HG03575 (cell line): ENCODE data around the gene SRBD1.

ENCODE experiments used
- ATAC-seq: cut with Tn5 transposase; IDR thresholded peaks from one replicate; pipeline ENCODE4 v1.9.1; 2021; ENCODE audit not compliant: unreplicated experiment, insufficient number of reproducible peaks, low FRiP score; ENCODE audit errors: extremely low read depth

SRBD1 gene

DNA sequence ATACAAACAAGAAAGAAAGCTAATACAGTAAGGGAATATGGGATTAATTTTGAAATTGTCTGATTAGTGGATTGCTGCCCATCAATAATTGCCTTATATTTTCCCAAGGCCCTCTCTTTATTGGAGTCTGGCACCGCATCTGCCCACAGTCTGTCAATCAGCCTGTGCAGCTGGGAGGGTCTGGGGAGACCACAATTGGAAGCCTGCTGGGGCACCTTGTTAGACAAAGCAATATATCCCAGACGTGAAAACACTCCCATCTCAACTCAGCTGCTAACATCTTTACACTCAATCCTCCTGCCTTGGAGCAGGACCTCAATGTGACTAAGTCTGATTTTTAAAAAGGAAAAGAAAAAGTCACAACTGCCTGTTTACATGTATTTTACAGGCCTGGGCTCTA is 258.6 kb downstream of the SRBD1 start:
- no peak for ATAC-seq

DNA sequence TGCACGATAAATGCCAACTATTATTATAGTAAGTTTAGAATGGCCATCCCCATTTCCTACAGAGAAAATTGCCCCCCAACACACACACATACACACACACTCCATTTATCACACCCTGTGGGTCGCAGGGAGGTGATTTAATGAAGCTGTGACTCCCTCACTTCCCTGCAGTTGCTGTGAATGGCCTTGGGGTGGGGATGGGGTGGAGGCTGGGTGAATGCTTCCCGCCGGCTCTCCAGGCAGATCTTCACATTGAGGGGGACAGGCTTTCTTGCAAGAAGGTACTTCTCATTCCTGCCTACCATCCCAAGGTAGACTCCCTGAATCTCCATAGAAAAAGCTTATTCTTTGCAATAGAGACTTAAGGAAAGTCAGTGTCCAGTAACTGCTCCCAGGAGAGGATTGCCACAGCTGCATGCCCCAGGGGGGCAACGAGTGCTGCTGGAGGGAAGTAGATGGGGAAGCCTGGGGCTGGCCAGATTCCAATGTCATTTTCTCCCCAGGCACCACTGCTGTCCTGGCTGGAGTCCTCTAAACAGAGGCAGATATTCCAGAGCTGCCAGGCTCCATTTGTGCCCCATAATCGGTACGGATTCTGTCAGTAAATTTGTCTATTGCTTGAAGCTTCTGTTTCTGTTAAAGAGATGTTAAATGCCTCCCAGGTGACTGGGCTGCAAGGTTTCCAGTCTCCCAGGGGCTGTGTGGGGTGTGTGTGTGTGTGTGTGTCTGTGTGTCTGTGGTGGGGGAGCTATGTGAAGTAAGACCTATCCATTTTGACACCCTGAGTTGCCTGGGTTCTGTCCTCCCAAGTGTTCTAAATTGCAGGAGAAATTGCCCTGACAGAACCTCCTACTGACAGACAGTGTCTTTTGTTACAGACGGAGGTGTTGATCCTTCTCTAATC is 265.5 kb downstream of the SRBD1 start:
- ATAC-seq = no peak

DNA sequence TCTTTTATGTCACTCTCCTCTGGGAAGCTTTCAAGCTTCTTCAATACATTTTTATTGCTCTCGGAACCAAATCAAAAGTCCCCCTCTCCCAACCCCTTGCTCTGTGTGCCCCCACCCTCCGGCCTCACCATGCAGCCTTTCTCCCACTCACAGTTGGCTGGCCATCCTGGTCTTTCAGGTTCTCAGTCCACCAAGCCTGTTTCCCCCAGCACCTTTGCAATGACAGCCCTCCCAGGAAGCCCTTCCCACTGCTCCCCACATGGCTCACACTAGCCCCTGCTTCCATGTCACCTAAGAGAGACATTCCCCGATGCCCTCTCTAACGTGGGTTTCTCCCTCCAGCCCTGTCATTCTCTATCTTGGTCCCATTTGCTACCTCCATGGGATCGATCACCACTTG is 266.6 kb downstream of the SRBD1 start:
- ATAC-seq = no peak

DNA sequence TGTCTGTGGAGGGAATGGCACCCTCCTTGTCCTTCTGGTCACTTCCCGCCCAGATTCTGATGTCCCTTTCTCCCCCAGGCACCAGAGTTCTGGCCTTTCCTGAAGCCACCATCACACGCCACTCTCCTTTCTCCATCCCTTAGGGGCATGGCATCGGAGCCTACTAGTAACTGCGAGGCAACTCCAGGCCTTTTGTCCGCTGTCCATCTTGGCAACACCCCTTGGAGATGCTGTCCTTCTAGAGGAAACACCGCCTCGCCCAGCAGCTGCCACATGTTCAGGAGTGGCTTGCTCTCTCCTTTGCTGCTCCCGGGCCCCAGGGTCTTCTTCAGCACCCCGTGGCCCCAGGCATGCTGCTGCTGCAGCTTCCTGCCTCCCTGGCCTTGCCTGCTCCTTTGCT is 267.0 kb downstream of the SRBD1 start:
- ATAC-seq = no peak

DNA sequence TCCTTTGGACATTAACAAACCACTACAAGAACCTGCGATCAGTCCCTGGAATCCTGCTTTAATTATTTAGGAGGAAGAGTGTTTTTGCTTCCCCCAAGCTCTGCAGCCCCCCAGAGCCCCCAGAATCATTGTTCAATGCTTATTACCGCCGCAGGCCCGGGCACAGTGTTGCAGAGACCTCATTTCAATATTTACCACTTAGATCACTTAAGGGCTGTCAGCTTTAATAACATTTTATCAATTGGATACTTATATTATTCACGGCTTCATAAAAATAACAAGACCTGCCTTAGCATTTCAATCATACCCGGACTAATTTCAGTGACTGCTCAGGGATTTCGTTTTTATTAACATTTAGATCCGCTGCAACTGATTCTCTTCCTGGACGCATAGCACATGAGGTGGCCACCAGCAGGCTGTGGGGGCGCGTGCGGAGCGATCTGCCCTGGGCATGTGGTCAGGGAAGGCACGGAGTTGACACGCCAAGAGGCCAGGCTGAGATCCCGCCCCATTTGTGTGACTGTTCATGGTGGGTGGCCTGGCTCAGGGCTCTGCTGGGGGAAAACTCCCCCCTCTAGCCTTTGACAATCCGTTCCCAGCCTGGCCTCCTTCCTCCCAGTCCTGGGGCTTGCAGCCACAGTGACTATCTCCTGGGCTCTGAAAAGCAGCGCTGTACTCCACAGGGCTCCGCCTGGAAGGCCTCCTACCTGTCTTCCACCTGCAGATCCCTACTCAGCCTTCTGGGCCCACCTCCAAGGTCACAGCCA is 267.6 kb downstream of the SRBD1 start:
- no peak for ATAC-seq

DNA sequence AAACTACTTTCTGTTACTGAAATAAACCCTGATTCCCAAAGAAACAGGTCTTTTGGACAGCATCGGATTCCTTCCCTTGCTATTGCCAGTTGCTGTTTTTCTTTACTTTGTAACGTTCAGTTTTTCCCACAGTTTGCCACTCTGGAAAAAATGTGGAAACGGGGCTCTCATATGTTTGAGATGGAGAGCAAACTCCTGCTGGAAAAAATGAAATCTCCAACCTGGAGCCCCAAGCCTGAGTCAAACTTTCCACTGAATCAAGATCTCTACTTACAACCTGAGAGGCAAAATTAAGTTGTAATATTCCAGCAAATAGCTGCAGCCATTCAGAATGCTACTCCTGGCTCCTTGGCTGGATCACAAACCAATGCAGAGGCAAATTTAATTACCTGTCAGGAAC is 270.7 kb downstream of the SRBD1 start:
- ATAC-seq = no peak

DNA sequence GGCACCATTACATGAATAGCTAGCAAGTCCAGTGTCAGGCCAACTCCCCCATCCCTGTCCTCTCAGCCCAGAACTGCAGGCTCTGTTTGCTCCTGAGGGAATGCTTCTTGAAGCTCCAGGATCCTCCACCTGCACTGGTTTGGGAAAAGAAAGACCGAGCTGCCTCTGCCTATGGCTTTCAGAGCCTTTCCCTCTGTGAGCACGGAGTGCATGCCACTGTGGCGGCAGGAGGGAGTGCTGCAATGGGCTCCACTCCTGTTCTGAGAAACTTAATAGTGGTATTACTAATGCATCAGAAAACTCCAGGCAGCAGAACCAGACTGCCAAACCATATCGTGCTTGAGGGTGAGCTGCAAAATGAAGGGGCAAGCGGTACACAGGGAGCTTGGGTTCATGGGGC is 271.8 kb downstream of the SRBD1 start:
- no peak for ATAC-seq
